NCI-H2227 (cell line): ENCODE results near the gene DOCK4.

Experiments used
- DNase-seq: peaks from one replicate; lab custom pipeline; 2025; ENCODE audit not compliant: unreplicated experiment; lab: John Stamatoyannopoulos, UW

The DOCK4 gene

DNA sequence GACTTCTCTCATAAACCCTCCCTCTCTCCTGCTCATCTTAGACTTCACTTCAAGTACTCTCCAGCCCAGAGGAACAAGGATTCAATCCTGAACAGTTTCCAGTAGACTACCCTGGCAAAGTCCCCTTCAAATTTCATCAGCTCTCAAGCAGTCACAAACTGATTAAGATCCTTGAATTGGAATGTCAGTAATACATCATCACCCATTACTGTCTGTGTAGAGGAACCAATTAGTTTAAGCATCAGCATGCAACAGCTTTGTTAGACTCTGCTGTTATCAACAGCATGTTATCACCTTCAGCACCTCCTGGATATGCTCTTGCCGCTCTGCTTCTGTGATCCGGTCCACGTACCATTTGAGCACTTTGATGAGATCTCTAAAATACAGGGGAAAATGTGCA is 336.9 kb downstream of the DOCK4 start:
- DNase-seq, result no peak

DNA sequence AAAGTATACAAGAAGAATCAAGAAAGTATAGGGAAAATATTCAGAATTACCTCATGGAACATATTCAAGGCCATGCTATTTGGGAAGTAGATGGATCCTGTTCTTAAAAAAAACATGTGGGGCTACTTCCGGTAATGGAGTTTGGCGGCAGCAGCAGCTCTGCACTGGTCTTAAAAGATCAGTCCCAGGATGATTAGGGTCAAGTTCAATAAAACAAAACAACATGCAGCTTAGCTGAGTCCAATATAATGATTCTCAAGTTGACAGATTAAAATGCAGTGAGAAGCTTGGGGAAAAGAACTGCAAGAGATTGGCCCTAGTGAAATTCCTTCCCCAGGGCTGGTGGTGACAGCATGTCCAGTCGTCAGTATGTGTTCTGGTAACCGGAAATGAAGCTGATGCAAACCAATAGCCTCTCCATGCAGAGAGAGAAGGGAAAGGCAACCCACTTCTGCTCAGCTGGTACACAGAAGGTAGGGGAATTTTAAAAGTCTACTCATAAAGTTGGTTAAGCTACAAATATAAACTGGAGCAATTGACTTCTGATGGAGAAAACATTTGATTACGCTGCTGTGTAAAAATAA is 338.8 kb downstream of the DOCK4 start:
- no peak for DNase-seq

DNA sequence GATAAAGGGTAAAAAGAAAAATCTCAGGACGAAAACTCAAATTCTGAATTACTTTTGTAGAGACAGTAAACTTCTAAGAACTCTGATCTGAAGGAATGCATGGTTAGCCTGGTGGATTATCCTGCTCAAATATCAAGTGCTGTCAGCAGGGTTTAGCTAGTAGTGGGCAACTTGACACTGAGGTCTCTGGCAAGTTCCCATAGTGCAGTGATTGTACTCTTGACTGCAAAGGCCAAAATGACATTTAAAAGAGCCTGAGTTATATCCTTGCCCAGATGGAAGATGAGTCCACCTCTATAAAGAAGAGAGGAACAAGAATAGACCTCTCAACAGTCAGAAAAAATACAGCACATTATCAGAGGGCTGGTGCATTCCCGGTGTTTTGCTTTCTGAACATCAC is 339.4 kb downstream of the DOCK4 start:
- DNase-seq, result no peak

DNA sequence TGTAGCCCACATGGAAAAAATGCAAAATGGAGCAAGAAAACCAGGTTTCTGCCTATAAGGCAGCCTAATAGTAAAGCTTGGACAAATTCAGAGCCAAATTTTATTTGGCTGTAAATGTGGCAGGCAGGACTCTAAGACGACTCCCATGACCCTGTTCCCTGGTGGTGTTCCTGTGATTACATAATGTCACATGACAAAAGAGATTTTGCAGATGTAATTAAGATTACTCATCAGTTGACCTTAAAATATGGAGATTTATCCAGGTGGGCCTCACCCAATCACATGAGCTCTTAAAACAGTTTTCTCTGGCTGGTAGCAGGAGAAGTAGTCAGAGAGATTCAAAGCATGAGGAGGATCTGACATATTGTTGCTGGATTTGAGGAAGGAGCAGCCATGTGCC is 340.8 kb downstream of the DOCK4 start:
- no peak for DNase-seq

DNA sequence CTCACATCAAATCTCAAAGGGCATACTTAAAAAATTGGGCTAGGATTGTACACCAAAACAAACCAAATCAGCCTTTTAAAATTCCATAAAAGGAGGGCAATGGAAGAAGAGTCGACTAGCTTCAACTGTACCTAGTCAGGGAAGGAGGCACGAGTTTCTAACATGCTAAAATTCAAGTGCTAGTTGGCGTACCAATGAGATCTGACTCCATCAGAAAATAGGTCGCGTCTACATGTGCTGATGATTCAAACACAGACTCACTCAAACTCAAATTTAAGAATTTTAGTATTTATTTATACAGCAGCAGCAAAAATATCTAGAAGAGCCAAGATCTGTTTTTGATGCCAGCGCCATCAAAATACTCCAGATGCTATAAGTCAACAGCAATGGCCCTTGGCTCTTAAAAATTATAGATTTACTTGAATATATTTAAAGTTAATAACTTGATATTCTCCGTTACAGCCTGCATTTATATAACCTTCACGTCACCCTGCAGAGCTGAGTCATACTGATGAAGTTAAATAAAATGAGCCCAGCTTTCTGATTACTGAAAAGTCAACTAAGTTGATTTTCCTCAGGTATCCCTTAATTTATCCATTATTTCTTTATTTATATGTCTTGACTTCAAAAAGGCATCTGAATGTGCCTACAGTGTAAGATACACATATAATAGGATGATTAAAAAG is 341.8 kb downstream of the DOCK4 start:
- no peak for DNase-seq

DNA sequence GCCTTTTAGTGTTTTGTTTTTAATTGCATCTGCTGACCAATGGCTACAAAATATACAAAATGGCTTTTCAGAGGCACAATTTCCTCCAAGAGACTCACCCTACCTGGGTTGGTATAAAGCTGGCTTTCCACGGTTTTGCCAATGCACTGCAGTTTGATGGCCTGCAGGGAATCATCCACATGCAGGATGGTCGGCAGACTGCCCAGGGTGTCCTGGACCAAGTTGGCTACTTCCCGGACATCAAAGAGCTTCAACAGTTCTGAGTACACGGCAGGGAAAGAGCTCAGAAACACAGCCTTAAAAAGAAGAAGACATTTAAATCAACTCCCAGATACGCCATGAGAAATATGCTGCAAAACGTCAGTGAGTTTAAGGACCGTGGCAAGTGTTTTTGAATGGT is 342.9 kb downstream of the DOCK4 start:
- no peak for DNase-seq

DNA sequence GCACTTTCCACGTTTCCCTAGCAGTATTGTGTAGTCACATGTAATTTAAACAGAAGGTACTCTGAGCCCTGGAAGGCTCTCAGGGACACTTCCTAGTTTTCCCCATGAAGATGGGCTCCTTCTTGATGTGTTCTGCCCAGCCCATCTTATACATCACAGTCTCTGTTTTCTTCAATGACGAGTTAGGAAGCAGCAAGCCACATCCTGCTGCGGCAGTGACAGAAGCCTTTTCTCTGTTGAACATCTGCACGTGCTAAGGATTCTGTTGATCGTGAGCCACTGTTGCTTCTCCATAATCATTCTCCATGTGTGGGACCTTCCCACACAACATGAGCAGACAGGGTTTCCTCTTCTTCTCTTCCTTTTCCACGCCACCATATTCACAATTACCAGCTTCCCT is 346.0 kb downstream of the DOCK4 start:
- no peak for DNase-seq

DNA sequence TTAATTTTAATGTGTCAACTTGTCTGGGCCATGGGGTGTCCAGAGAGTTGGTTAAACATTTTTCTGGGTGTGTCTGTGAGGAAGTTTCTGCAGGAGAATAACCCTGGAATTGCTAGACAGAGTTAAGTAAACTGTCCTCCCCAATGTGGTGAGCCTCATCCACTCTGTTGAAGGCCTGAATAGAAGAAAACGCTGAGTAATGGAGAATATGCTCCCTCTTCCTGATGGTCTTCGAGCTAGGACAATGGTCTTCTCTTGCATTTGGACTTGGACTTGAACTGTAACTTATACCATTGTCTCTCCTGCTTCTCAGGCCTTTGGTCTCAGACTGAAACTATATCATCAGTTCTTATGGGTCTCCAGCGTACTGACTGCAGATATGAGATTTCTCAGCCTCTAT is 347.9 kb downstream of the DOCK4 start:
- no peak for DNase-seq

DNA sequence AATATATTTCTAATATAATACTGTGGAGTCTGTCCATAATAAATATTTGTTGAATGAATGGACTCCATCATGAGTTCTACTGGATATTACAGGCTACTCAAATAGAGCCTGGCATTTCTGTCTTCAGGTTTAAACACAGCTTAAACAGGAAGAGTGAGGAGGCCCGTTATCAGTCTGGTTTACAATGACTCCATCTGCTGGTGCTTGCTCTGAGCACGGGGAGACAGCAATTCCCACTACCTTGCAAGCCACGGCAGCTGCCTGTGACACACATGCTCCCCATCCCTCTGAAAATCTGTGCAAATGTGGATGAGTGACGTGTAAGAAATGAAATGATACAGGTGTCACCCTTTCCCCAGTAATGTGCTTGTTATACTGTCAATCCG is 350.4 kb downstream of the DOCK4 start:
- peak; percentile 24 for DNase-seq

DNA sequence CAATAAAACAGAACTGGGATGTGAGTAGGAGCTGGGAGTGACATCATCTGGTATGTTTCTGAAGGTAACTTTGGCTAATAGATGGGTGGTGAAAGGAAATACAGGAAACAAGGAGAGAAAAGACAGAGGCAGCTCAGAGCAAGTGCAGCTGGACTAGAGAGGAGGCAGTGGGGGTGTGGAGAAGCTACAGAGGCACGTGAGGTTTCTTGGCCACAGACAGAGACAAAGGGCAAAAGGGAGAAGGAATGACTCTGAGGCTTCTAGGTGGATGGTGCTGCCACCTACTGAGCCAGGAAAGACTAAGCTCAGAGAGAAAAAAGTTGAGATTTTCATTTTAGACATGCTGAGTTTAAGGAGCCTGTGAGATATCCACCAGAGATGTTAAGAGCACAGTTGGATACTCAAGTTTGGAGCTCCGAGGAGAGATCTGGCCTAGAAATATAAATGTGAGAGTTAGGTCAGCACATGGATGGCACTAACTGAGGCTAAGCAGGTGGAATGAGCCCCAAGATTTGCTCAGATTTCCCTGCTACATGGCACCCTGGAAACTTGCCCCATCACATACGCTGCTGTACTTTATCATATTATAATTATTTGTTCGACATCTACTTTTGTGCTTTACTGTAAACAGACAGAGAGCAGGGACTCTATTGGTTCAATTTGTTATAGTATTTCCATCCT is 350.9 kb downstream of the DOCK4 start:
- DNase-seq, result peak; percentile 39

DNA sequence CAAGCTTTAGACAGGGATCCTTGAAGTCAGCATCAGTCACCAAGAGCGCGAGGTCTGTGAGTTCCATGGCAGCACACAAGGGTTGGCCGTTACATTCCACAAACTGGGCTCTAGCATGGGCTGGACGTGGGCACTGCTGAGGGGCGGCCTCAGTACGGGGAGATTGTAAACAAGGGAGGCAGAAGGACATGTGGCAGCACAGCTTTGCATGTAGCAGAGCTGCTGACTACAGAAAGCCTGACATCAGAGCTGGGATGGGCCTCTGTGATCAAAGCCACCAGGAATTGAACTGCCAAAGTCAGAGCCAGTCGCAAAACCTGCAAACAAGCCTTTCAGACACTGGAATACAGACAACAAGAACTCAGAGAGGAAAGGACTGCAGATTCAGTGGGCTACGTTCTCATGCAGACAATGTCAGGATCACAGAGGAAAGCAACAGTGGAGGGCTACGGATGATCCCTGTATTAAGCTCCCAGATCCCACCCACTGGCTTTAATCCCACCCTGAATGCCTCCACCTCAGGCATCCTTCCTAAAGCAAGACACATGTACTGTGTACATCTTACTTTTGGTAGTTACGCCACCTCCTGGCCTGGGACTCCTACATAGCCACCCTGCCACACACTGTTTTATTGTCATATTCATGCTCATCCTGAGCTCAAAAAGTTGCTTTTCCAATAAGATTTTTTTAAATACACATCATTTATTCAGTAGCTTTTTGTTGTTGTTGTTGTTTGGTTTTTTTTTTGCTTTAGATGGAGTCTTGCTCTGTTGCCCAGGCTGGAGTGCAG is 352.8 kb downstream of the DOCK4 start:
- DNase-seq, result no peak

DNA sequence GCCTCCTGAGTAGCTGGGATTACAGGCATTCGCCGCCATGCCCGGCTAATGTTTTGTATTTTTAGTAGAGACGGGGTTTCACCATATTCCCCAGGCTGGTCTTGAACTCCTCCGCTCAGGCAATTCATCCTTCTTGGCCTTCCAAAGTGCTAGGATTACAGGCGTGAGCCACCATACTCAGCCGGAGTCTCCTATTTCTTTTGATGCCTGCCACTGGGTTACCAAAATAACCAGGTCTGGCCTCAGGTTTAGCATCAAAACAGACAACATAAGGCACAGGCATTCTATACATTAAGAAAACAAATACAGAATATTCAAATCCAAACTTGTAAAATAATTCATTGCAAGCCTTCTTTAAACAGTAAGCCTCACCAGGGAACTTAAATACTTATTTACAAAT is 354.1 kb downstream of the DOCK4 start:
- DNase-seq, result no peak

DNA sequence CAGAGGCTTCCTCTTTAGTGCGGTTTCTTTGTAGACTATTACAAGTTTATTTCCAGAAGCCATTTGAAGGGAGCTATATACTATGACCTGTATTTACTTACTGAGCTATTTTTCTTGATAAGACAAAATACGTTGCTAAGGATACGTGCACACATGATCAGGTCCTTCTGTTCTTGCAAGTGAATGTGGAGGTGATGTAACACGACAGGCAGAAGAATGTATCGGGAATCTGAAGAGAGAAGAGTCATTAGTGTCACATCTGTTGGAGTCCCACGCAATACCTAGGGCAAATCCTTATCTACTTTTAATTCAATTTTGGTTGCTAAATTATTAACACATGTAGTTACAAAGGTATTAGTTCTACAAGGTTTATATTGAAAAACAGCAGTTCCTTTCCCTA is 359.3 kb downstream of the DOCK4 start:
- DNase-seq, result no peak

DNA sequence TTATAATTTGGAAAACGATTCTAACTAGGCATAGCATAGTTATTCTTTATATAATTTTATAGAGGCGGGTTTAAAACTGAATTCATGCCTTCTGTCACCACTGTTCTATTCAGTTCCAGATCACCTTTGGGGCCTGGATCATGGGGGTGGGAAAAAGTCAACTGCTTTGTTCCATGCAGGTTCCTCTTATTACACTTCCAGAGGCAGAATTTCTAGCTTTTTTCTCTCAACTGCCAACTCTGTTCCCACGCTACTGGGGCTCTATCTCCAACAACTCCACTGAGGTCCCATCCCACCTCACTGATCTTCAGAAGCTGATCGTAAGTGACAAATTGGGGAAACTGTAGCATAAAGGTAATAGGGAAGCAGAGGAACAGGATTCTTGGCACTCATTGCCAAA is 360.3 kb downstream of the DOCK4 start:
- DNase-seq, result no peak

DNA sequence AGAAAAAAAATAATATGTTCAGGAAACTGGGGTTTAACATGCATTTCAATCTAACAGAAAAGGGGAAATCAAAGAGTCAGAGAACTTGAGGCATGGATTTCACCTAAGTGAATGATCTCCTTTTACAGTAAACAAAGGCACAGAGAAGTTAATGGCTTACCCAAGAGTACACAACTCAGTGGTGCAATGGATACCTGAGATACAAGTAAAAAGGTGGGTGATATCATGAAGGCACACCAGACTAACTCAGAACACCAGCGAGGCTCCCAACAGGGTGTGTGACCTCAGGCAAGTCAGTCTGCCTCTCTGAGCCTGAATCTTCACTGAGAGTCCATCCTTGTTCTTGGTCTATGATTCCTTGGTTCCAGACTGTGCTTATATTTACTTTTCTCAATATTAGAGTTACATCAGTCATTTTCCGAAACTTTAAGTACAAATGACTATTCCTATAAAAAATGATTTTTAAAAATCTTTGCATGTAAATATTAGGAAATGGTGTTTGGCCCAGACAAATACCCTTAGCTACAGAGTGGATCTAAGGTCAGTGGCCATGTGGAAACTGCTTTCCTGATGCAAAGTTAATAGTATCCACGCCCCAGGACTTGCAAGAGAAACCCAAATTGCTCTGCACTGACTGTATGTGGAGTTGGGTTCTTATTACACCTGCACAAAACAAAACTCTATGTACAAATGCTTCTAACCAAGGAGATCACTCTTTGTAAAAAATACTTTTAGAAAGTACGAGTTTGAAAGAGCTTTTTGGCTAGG is 361.1 kb downstream of the DOCK4 start:
- DNase-seq, result no peak

DNA sequence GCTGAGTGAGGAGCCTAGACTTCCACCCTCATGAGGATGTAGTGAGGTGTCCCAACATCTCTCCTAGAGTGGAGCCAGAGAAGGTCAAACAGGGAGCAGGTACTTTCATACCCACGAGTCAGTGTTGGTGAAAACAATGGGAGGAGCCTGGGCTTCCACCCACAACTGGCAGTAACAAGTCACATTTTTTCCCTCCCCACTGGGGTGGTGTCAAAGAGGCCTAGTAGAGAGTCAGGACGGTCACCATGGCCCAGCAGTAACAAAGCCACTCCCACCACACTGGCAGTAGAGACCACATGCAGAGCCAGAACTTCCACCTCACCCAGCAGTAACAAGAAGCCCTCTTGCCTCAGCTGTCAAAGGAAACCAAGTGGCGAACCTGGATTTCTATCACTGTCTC is 363.7 kb downstream of the DOCK4 start:
- no peak for DNase-seq

DNA sequence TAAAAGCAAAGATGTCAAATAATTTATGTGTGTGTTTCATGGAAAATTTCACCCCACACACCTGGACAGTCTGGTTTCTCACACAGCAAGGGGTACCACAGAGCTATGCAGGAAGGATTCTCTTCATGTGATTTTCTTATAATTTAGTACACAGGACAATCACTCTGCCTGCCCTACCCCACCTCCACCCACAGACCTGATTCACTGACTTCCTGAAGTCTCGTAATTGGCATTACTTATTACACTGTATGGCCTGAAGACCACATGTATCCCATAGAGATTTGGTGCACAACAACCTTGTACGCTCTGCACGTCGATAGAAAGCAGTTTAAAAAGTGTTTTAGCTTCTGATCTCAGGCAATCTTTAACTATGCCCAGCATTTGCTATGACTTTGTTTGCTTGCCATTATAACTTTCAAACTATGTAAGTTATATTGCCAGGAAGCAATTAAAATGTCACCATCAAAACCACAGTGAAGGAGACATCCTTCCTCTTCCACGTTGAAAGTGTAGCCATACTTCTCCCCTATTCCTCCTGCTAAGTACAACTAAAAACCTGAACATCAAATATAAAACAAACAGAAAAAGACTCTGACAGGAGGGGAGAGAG is 364.5 kb downstream of the DOCK4 start:
- no peak for DNase-seq

DNA sequence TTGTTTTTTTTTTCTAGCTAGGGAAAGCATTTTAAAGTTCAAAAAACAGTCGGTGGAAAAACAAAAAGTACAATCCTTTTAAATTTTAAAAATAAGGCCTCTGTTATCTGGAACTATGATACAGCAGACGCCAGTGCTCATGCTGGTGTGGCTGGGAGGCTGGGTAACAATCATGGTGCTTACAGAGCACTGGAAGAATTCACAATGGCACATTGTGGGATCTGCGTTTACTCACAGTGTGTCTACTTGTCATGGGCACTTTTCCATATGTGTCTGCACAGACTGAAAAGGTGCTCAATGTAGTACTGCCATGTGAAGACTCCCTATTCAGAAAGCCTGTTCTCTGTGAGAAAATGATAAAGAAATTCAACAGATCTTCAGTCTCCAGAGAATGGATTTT is 365.7 kb downstream of the DOCK4 start:
- no peak for DNase-seq

DNA sequence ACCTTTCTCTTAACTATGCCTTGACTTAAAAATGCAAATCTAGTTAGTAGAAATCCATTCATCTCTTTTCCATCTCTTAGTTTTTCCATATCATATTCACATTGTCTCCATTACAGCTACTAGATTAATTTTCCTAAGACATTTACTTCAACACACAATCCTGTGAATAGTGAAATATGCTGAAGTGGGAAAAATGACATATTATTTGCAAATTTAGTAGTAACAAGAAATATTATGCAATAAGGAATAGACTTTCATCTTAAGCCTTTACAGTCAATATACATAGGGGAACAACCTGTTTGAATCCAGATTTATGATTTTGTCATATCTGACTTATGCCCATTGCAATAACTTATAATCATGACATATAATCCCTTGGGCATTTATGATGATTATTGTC is 366.9 kb downstream of the DOCK4 start:
- DNase-seq, result no peak

DNA sequence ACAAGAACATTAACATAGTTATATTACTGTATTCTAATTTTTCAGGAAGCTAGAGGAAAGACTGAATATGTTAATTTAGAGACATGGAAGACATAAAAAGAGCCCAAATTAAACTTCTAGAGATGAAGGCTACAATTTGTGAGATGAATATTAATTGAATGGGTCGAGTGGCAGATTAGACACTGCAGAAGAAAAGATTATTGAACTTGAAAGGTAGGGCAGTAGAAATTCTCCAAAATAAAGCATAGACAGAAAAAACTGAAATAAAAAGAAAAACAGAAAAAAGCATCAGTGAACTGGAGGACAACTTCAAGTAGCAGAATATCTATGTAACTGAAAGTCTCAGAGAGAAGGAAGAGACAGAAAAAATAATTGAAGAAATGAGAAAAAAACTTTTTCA is 369.6 kb downstream of the DOCK4 start:
- no peak for DNase-seq

DNA sequence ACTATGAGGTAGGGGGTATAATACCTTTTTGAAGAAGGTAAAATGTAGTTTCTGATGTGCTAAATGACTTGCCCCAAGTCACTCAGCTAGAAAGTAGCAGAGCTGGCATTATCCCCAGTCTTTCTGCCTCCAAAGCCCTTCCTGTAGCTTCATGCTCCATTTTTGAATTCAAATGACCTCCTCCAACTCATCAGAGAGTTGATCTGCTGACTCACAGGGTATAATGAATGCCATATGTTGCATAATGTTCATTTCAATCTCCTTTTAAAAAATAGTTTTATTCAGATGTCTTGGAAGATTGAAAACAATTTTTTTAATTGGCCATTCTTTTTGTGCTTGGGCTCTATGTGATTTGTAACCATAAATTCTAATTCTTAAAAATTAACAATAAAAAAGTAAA is 371.1 kb downstream of the DOCK4 start:
- DNase-seq, result no peak
